ENCODE measurements around the gene GRIK4.

DNA sequence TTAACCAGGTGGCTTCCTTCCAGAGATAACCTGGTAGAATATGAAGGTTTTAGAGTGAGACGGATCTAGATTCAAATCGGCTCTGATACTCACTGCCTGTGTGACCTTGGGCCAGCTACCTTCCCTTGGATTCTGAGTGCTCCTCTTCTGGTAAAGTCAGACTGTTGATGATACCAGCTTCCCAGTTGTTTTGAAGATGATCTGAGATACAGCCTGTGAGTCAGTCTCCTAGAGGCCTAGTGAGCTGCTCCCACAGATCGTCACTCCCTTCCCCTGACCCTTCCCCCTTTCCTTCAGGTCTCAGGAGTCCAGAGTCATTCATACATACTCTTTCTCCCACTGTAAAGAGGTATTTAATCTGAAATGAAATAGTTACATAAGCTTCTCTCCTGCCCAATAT lies 207.8 kb downstream of the GRIK4 start:
- TF ChIP-seq, protein P1, sequence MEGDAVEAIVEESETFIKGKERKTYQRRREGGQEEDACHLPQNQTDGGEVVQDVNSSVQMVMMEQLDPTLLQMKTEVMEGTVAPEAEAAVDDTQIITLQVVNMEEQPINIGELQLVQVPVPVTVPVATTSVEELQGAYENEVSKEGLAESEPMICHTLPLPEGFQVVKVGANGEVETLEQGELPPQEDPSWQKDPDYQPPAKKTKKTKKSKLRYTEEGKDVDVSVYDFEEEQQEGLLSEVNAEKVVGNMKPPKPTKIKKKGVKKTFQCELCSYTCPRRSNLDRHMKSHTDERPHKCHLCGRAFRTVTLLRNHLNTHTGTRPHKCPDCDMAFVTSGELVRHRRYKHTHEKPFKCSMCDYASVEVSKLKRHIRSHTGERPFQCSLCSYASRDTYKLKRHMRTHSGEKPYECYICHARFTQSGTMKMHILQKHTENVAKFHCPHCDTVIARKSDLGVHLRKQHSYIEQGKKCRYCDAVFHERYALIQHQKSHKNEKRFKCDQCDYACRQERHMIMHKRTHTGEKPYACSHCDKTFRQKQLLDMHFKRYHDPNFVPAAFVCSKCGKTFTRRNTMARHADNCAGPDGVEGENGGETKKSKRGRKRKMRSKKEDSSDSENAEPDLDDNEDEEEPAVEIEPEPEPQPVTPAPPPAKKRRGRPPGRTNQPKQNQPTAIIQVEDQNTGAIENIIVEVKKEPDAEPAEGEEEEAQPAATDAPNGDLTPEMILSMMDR (IDR thresholded peaks at IDR 0.05; ENCODE audit: low read length) = no peak
- TF ChIP-seq EZH2 (IDR thresholded peaks at IDR 0.05; ENCODE audit: borderline replicate concordance, low read length) = no peak

All from OCI-LY1 (cell line).